Subcutaneous adipose tissue (tissue), 4 donors: Measurements from ENCODE around the gene CSNK1E. TPM values are rescaled to one million over a fixed set of nuclear protein-coding genes. Genes with fewer than 3 reads are reported as not detected.

ENCODE experiments used
- CTCF ChIP-seq: fragments of 450-650 bp; IDR thresholded peaks from one replicate; pipeline ENCODE4 v1.5.1; 2016; ENCODE audit warnings: low read depth, mild to moderate bottlenecking, control low read depth, antibody characterized with exemption, moderate library complexity
- total RNA-seq, 4 donors: library from RNA; depleted of rRNA; stranded (reverse); fragments of >200 nt; gene quantifications; one replicate each; pipeline ENCODE4 v1.1.0, GENCODE V29; 2016

The CSNK1E gene
- 100 to 1,000 TPM in 1 of 4 donors, 10 to 100 TPM in 3; 59.7 to 156 (median 90.5) TPM for total RNA-seq

GRCh38 chr22:38317122-38317994 is at the start of gene CSNK1E:
Gene CSNK1E, minus strand, starts transcription at chr22:38317433. Its CDS starts 3,276 bp downstream, at chr22:38314157.
- TF ChIP-seq CTCF, result no peak

GRCh38 chr22:38355275-38355674 is 38.0 kb upstream of the CSNK1E start:
- no peak for TF ChIP-seq CTCF

GRCh38 chr22:38353701-38354100 is 36.5 kb upstream of the CSNK1E start:
- TF ChIP-seq CTCF, result no peak

DNA sequence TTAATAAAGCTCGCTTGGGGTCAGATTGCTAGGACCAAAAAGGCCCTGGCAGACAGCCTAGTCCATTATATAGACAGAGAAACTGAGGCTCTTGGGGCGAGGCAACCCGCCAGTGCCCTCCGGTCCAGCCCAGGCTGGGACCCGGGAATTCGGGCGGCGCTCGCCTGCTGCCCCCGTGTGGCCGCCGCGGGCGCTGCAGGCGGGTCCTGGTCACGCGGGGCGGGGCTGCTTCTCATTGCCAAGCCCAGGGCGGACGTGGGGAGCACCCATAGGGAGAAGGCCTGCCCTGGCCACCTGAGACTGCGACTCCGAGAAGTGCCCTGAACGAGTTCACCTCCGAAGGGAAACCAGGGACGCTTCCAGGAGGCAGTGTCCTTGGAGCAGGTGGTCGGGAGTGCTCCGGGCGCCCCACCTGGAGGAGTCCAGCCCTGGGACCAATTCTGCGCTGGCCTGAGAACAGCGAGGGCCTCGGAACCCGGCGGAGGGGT is 36.0 kb upstream of the CSNK1E start:
- no peak for TF ChIP-seq CTCF

GRCh38 chr22:38352436-38352835 is 35.2 kb upstream of the CSNK1E start:
- TF ChIP-seq CTCF, result no peak

DNA sequence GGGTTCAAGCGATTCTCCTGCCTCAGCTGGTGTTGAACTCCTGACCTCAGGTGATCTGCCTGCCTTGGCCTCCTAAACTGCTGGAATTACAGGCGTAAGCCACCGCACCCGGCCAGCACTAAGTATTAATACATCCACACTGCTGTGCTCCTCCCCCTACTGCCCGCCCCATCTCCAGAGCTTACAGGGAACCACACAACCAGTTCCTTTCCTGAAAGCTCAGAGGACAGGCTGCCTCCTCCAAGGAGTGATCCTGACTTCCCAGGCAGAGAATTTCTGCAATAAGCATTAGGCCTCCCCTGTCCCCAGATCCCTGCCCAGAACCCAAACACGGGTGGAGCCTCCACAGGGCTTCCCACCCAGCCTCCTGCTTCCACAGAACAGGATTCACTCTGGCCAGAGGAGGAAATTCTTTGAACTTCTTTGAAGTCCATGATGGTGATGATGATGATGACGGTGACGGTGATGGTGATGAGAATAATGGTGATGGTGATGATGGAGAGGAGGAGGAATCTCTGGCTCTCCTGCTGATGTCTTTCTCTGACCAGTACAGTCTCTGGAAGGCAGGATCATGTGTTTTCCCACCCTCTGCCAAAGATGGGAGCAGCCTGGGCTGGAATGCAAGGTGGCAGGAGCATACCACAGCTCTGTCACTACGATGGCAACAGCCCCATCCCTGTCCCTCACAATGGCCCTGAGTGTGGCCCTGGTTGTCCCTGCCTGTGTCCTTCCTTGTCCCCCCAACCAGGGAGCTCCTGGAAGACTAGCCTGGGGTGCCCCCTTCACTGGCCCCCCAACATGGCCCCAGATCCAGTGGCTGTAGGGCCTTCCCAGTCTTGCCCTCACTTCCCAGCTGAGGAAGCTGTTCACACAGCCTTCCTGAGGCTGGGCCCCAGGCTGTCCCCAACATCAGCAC is 33.5 kb upstream of the CSNK1E start:
- TF ChIP-seq CTCF, result no peak
